SK-MEL-5 (cell line): Measurements from ENCODE around the gene NRN1L. TPM values are rescaled to one million over a fixed set of nuclear protein-coding genes. Genes with fewer than 3 reads are reported as not detected.
A peak's percentile ranks its signal among the peaks of the same experiment; 100 is the strongest.

Source experiments
- DNase-seq: peaks from one replicate; pipeline ENCODE4 v3.0.0-alpha.2; 2016; ENCODE audit warnings: low read depth, low spot score
- in situ Hi-C: cut with HindIII; loops from 2 replicates; pipeline ENCODE4 v1.10.0; 2016; ENCODE audit warnings: low sequenced_read_pairs, high pct_unique_total_duplicates, low pct_unique_long_range_greater_than_20kb
- small RNA-seq, 2 experiments: library from RNA; depleted of rRNA; stranded (forward); fragments of <200 nt; gene quantifications; one replicate each; pipeline ENCODE3, GENCODE V24; 2014
- total RNA-seq: library from RNA; depleted of rRNA; stranded (reverse); fragments of >200 nt; shearing (Covaris generic); gene quantifications from 2 replicates; pipeline ENCODE4 v1.2.3, GENCODE V29; 2014; rRNA removed

The NRN1L gene
- total RNA-seq, 1 experiment from 2014 or later, result not detected

- peak; percentile 26 for DNase-seq
- in situ Hi-C loops, result no loop called here
Observed at GRCh38 chr16:67926181-67926750, 41.6 kb downstream of the NRN1L start.

- in situ Hi-C loops, result no loop called here
- DNase-seq, result no peak
Observed at GRCh38 chr16:67927131-67927941, 42.7 kb downstream of the NRN1L start.

GRCh38 chr16:67928147-67928546 is 43.5 kb downstream of the NRN1L start:
- in situ Hi-C loops, result no loop called here
- no peak for DNase-seq

GRCh38 chr16:67928561-67929364 is 44.1 kb downstream of the NRN1L start:
- peak; percentile 67 for DNase-seq
- in situ Hi-C loops, result no loop called here

- no peak for DNase-seq
- in situ Hi-C loops, result no loop called here
Observed at GRCh38 chr16:67930191-67930590, 45.5 kb downstream of the NRN1L start.

- in situ Hi-C loops, result no loop called here
- DNase-seq, result no peak
Observed at GRCh38 chr16:67930678-67931211, 46.1 kb downstream of the NRN1L start.

GRCh38 chr16:67931712-67932461 is 47.2 kb downstream of the NRN1L start, which contains the start of gene CTRL:
TSS of gene CTRL (minus strand) at chr16:67931862. CDS start at chr16:67931852, 10 bp downstream.
- no peak for DNase-seq
- in situ Hi-C loops, result no loop called here

- in situ Hi-C loops, result no loop called here
- DNase-seq, result no peak
Observed at GRCh38 chr16:67932462-67932840, 47.8 kb downstream of the NRN1L start.

- in situ Hi-C loops, result no loop called here
- peak; percentile 28 for DNase-seq
Observed at GRCh38 chr16:67933805-67934204, 49.1 kb downstream of the NRN1L start.

GRCh38 chr16:67934306-67935100 is 49.8 kb downstream of the NRN1L start:
- no peak for DNase-seq
- in situ Hi-C loops, result no loop called here

GRCh38 chr16:67935101-67935401 is 50.4 kb downstream of the NRN1L start:
- in situ Hi-C loops, result no loop called here
- DNase-seq, result no peak

- in situ Hi-C loops, result no loop called here
- DNase-seq, result peak; percentile 94
Observed at GRCh38 chr16:67935402-67936123, 50.9 kb downstream of the NRN1L start.

Small RNAs within 50 kb of the gene (small RNA-seq; reads per million reads assigned to genes)
- gene AC040162.2, result 0 reads per million in 2 experiments
- 0 reads per million in 2 experiments for gene NRN1L

Other genes starting within 250 kb of the NRN1L start
- 0.16 and 0.40 TPM in 2 replicates for gene CARMIL2, start 239.7 kb upstream of the NRN1L start, total RNA-seq
- 17.4 and 18.3 TPM in 2 replicates for gene ACD, start 224.6 kb upstream of the NRN1L start, total RNA-seq
- 0.34 and 0.51 TPM in 2 replicates for gene PARD6A, start 223.9 kb upstream of the NRN1L start, total RNA-seq
- 6.4 and 9.1 TPM in 2 replicates for gene ENKD1, start 218.1 kb upstream of the NRN1L start, total RNA-seq
- gene C16orf86, start 218.1 kb upstream of the NRN1L start, total RNA-seq, result 0.98 and 3.1 TPM in 2 replicates
- 10.5 and 13.4 TPM in 2 replicates for gene GFOD2, start 165.6 kb upstream of the NRN1L start, total RNA-seq
- gene RANBP10, start 78.3 kb upstream of the NRN1L start, total RNA-seq, result 7.4 and 8.3 TPM in 2 replicates
- 0.26 and 0.35 TPM in 2 replicates for gene TSNAXIP1, start 78.0 kb upstream of the NRN1L start, total RNA-seq
- gene THAP11, start 42.6 kb upstream of the NRN1L start, total RNA-seq, result 33.3 and 37.8 TPM in 2 replicates
- gene NUTF2, start 38.0 kb upstream of the NRN1L start, total RNA-seq, result 67.0 and 76.6 TPM in 2 replicates
- gene CENPT, start 37.2 kb upstream of the NRN1L start, total RNA-seq, result 10.2 and 11.0 TPM in 2 replicates
- gene EDC4, start 11.8 kb upstream of the NRN1L start, total RNA-seq, result 22.8 and 26.3 TPM in 2 replicates
- gene PSKH1, start 8.4 kb downstream of the NRN1L start, total RNA-seq, result 7.8 and 9.2 TPM in 2 replicates
- gene CTRL, start 47.0 kb downstream of the NRN1L start, total RNA-seq, result 0.67 and 2.6 TPM in 2 replicates
- 22.4 and 24.0 TPM in 2 replicates for gene PSMB10, start 52.0 kb downstream of the NRN1L start, total RNA-seq
- gene LCAT, start 59.2 kb downstream of the NRN1L start, total RNA-seq, result 0.63 and 1.8 TPM in 2 replicates
- gene SLC12A4, start 83.8 kb downstream of the NRN1L start, total RNA-seq, result 10.3 and 14.3 TPM in 2 replicates
- gene DPEP3, start 95.6 kb downstream of the NRN1L start, total RNA-seq, result not detected in 2 replicates
- not detected in 2 replicates for gene DPEP2, start 114.6 kb downstream of the NRN1L start, total RNA-seq
- not detected in 2 replicates for gene DPEP2NB, start 131.0 kb downstream of the NRN1L start, total RNA-seq
- 19.6 and 24.3 TPM in 2 replicates for gene DDX28, start 138.3 kb downstream of the NRN1L start, total RNA-seq
- 18.5 and 18.6 TPM in 2 replicates for gene DUS2, start 138.4 kb downstream of the NRN1L start, total RNA-seq
- gene NFATC3, start 200.5 kb downstream of the NRN1L start, total RNA-seq, result 13.8 and 16.6 TPM in 2 replicates